ENCODE measurements around the gene QKI.

QKI gene

GRCh38 chr6:163390770-163391169, 23.7 kb upstream of the QKI start:
- DNase-seq (ENCODE audit: low read depth in 1 of 2, low spot score in 1 of 2), result no peak

GRCh38 chr6:163391985-163392384, 22.5 kb upstream of the QKI start:
- no peak for DNase-seq (ENCODE audit: low read depth in 1 of 2, low spot score in 1 of 2)

GRCh38 chr6:163392533-163392932, 22.0 kb upstream of the QKI start:
- no peak for DNase-seq (ENCODE audit: low read depth in 1 of 2, low spot score in 1 of 2)

GRCh38 chr6:163393923-163394322, 20.6 kb upstream of the QKI start:
- DNase-seq (ENCODE audit: low read depth in 1 of 2, low spot score in 1 of 2), result no peak

GRCh38 chr6:163394659-163395058, 19.9 kb upstream of the QKI start:
- no peak for DNase-seq (ENCODE audit: low read depth in 1 of 2, low spot score in 1 of 2)

- no peak for DNase-seq (ENCODE audit: low read depth in 1 of 2, low spot score in 1 of 2)
Observed at GRCh38 chr6:163395122-163395830, 19.2 kb upstream of the QKI start.

GRCh38 chr6:163395831-163396185, 18.7 kb upstream of the QKI start:
- DNase-seq (ENCODE audit: low read depth in 1 of 2, low spot score in 1 of 2), result no peak

GRCh38 chr6:163397326-163397725, 17.2 kb upstream of the QKI start:
- DNase-seq (ENCODE audit: low read depth in 1 of 2, low spot score in 1 of 2), result no peak

- no peak for DNase-seq (ENCODE audit: low read depth in 1 of 2, low spot score in 1 of 2)
Observed at GRCh38 chr6:163398115-163398514, 16.4 kb upstream of the QKI start.

- no peak for DNase-seq (ENCODE audit: low read depth in 1 of 2, low spot score in 1 of 2)
Observed at GRCh38 chr6:163398815-163399214, 15.7 kb upstream of the QKI start.

- DNase-seq (ENCODE audit: low read depth in 1 of 2, low spot score in 1 of 2), result no peak
Observed at GRCh38 chr6:163400509-163400908, 14.0 kb upstream of the QKI start.

- DNase-seq (ENCODE audit: low read depth in 1 of 2, low spot score in 1 of 2), result no peak
Observed at GRCh38 chr6:163401039-163401885, 13.3 kb upstream of the QKI start.

GRCh38 chr6:163402616-163403015, 11.9 kb upstream of the QKI start:
- no peak for DNase-seq (ENCODE audit: low read depth in 1 of 2, low spot score in 1 of 2)

- DNase-seq (ENCODE audit: low read depth in 1 of 2, low spot score in 1 of 2), result no peak
Observed at GRCh38 chr6:163404825-163405265, 9.7 kb upstream of the QKI start.

GRCh38 chr6:163405412-163406309, 8.9 kb upstream of the QKI start:
- no peak for DNase-seq (ENCODE audit: low read depth in 1 of 2, low spot score in 1 of 2)

- DNase-seq (ENCODE audit: low read depth in 1 of 2, low spot score in 1 of 2), result no peak
Observed at GRCh38 chr6:163406366-163406765, 8.2 kb upstream of the QKI start.

- DNase-seq (ENCODE audit: low read depth in 1 of 2, low spot score in 1 of 2), result no peak
Observed at GRCh38 chr6:163406830-163407229, 7.7 kb upstream of the QKI start.

- DNase-seq (ENCODE audit: low read depth in 1 of 2, low spot score in 1 of 2), result no peak
Observed at GRCh38 chr6:163408352-163408991, 6.0 kb upstream of the QKI start.

GRCh38 chr6:163409712-163410111, 4.8 kb upstream of the QKI start:
- DNase-seq (ENCODE audit: low read depth in 1 of 2, low spot score in 1 of 2), result no peak

- no peak for DNase-seq (ENCODE audit: low read depth in 1 of 2, low spot score in 1 of 2)
Observed at GRCh38 chr6:163412341-163412740, 2.2 kb upstream of the QKI start.

- no peak for DNase-seq (ENCODE audit: low read depth in 1 of 2, low spot score in 1 of 2)
Observed at GRCh38 chr6:163412801-163413344, 1.6 kb upstream of the QKI start.

Measured in activated T-helper 1 cell treated with anti-CD3 and anti-CD28 coated beads, Interleukin-2, amount 50 U/mL, for 16 hours (primary cell).